Activated CD8-positive, alpha-beta T cell treated with anti-CD3 and anti-CD28 coated beads for 36 hours (primary cell): Measurements from ENCODE around the gene RHOT1. TPM values are rescaled to one million over a fixed set of nuclear protein-coding genes. Genes with fewer than 3 reads are reported as not detected.

Experiments used
- ATAC-seq: fragments of 200-7000 bp; cut with Tn5 transposase; one replicate; pipeline ENCODE4 v1.10.0; 2021; ENCODE audit warnings: mild to moderate bottlenecking, moderate library complexity
- CTCF ChIA-PET: fragments of 350-600 bp; sonication (Branson Sonifier 250); formaldehyde crosslinking; loops from one replicate; lab custom pipeline; 2021; ENCODE audit warnings: antibody characterized with exemption; lab: Charles Lee
- POLR2A ChIA-PET: fragments of 350-600 bp; sonication (Branson Sonifier 250); formaldehyde crosslinking; loops from one replicate; lab custom pipeline; 2021; ENCODE audit warnings: antibody characterized with exemption; lab: Charles Lee
- DNase-seq: peaks from one replicate; pipeline ENCODE4 v3.0.0-alpha.2; 2020
- H3K27ac Mint-ChIP-seq: one replicate; pipeline ENCODE4 v1.8.0; 2021; ENCODE audit warnings: mild to moderate bottlenecking, mixed read lengths
- H3K27me3 Mint-ChIP-seq: one replicate; pipeline ENCODE4 v1.8.0; 2021; ENCODE audit warnings: mixed read lengths
- H3K36me3 Mint-ChIP-seq: one replicate; pipeline ENCODE4 v1.8.0; 2021; ENCODE audit warnings: low read depth, mixed read lengths
- H3K4me1 Mint-ChIP-seq: one replicate; pipeline ENCODE4 v1.8.0; 2021; ENCODE audit warnings: low read depth, mixed read lengths
- H3K4me3 Mint-ChIP-seq: one replicate; pipeline ENCODE4 v1.8.0; 2021; ENCODE audit warnings: mild to moderate bottlenecking, moderate library complexity, mixed read lengths
- H3K9me3 Mint-ChIP-seq: one replicate; pipeline ENCODE4 v1.8.0; 2021; ENCODE audit warnings: mixed read lengths
- CTCF ChIP-seq: fragments of 200-600 bp; IDR thresholded peaks from one replicate; pipeline ENCODE4 v1.8.0; 2022; ENCODE audit warnings: antibody characterized with exemption, mild to moderate bottlenecking
- intact Hi-C: fragments of 100-400 bp; cut with micrococcal nuclease; formaldehyde crosslinking; loops from one replicate; pipeline ENCODE4 v1.10.0; 2022
- total RNA-seq, 2 experiments: library from RNA; stranded (reverse); gene quantifications; one replicate each; pipeline ENCODE4 v1.2.3, GENCODE V29; 2021

Gene RHOT1
- total RNA-seq, 2 experiments from 2014 or later = 25.8 to 27.2 TPM

- H3K4me3 Mint-ChIP-seq = no peak overlapping the region
- no peaks in the 10 kb centered on the region for H3K9me3 Mint-ChIP-seq
- no peak overlapping the region for H3K27ac Mint-ChIP-seq
- TF ChIP-seq CTCF = no peak
- no peak for ATAC-seq
- peaks cover 10% of the 10 kb centered on the region for H3K4me1 Mint-ChIP-seq
- intact Hi-C loops = no loop called here
- ChIA-PET CTCF (interaction anchor here (1.3 kb wide), 1 partner anchor 17 kb away, joined by 4 read pairs; no protein-coding TSS in a partner anchor), POLR2A (interaction anchor here (0.6 kb wide), 1 partner anchor 139 kb away, joined by 3 read pairs; no protein-coding TSS in a partner anchor)
- no peaks in the 10 kb centered on the region for H3K27me3 Mint-ChIP-seq
- peaks cover 21% of the 10 kb centered on the region for H3K36me3 Mint-ChIP-seq
- no peak for DNase-seq
Observed at GRCh38 chr17:32157225-32157624, 14.9 kb downstream of the RHOT1 start.

DNA sequence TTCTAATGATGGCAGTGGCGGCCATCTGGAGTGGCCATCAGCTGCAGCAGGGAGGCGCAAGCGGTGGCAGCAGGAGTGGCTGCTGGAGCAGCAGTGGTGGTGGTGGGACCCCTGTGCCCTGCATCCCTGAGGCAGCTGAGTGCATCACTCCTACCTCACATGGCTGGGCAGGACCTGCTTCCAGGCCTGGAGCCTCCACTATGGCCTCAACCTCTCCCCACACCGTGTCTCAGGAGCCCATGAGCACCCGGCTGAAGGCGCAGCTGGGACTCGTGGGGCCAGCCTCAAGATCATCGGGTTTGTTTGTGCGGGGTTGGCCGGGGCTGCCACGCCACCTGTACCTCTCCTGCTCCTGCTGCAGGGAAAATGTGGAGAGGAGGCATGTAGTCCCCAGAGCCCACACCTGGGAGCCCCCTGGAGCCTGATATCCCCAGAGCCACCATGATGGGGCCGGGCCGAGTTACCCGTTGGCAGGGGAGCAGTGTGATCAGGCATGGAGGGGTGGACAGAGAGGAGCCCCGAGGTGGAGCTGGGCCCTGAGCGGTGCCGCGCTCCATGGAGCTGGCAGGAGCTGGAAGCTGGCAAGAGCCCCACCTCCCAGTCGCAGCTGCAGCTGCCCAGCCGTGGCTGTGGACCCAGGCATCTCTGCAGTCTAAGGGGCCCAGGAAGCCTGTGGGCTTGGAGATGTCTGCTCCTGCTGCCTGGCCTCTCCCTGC, 16.7 kb downstream of the RHOT1 start:
- H3K9me3 Mint-ChIP-seq = peaks cover 3% of the 10 kb centered on the region
- H3K36me3 Mint-ChIP-seq = peaks cover 17% of the 10 kb centered on the region
- ChIA-PET POLR2A (no interaction called here), CTCF (interaction anchor here (1.2 kb wide), 1 partner anchor 12 kb away, joined by 3 read pairs; no protein-coding TSS in a partner anchor)
- ATAC-seq (no peak), DNase-seq (no peak)
- H3K27me3 Mint-ChIP-seq = no peaks in the 10 kb centered on the region
- no peak for TF ChIP-seq CTCF
- no peak overlapping the region for H3K4me3 Mint-ChIP-seq
- H3K27ac Mint-ChIP-seq = no peak overlapping the region
- intact Hi-C loops = no loop called here
- peaks cover 10% of the 10 kb centered on the region for H3K4me1 Mint-ChIP-seq

- ChIA-PET POLR2A (no interaction called here), CTCF (interaction anchor here (1.2 to 1.5 kb wide), 2 partner anchors 16 to 18 kb away, joined by 3 read pairs; partner anchors contain the start of gene RHOT1)
Observed at GRCh38 chr17:32159586-32160438, 17.5 kb downstream of the RHOT1 start.

DNA sequence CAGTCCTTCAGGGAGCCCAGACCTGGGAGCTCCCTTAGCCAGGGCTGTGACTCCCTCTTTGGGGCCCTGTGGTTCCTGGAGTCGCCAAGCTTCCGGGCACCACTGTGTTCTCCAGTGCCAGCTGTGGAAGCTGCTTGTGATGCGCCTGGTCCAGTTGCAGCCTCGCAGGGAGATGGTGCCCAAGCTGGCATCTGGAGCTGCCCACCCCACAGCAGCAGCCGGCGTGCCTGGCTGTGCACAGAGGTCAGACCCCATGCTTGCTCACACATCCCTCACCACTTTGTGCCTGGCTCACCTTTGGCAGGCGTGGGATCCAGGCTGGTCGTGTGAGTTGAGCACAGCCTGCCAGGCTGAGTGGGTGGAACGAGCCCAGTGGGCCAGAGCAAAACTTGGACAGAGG, 18.2 kb downstream of the RHOT1 start:
- Mint-ChIP-seq H3K27ac (no peak overlapping the region), H3K4me3 (no peak overlapping the region), H3K9me3 (peaks cover 3% of the 10 kb centered on the region), H3K36me3 (peaks cover 12% of the 10 kb centered on the region), H3K4me1 (peaks cover 10% of the 10 kb centered on the region), H3K27me3 (no peaks in the 10 kb centered on the region)
- DNase-seq (no peak), ATAC-seq (no peak)
- TF ChIP-seq CTCF = no peak
- intact Hi-C loops = no loop called here
- ChIA-PET POLR2A (no interaction called here), CTCF (interaction anchor here (1.2 to 1.5 kb wide), 2 partner anchors 15 to 18 kb away, joined by 3 read pairs; partner anchors contain the start of gene RHOT1)

More at GRCh38 chr17:32159586-32160438, 17.5 kb downstream of the RHOT1 start:
- Mint-ChIP-seq H3K36me3 (peaks cover 13% of the 10 kb centered on the region), H3K27me3 (no peaks in the 10 kb centered on the region), H3K4me1 (peaks cover 10% of the 10 kb centered on the region), H3K4me3 (no peak overlapping the region), H3K9me3 (peaks cover 3% of the 10 kb centered on the region), H3K27ac (no peak overlapping the region)
- intact Hi-C loops = no loop called here
- no peak for ATAC-seq
- no peak for DNase-seq
- no peak for TF ChIP-seq CTCF
